Endothelial cell of umbilical vein (primary cell): ENCODE measurements around the gene NT5DC4. TPM values are rescaled to one million over a fixed set of nuclear protein-coding genes. Genes with fewer than 3 reads are reported as not detected.

ENCODE experiments used
- BruUV-seq: library from RNA; stranded (reverse); fragments of 400-500 nt; replicated peaks from 2 replicates; lab custom pipeline; 2021; lab: Mats Ljungman, UMichigan
- CTCF ChIA-PET: fragments of 300-600, 350-600 bp; sonication (Branson Sonifier 250); formaldehyde crosslinking; loops from one replicate; lab custom pipeline; 2021; ENCODE audit warnings: antibody characterized with exemption, inconsistent platforms; lab: Charles Lee
- POLR2A ChIA-PET: fragments of 300-600, 350-600 bp; sonication (Branson Sonifier 250); formaldehyde crosslinking; loops from one replicate; lab custom pipeline; 2021; ENCODE audit warnings: antibody characterized with exemption, inconsistent platforms; lab: Charles Lee
- DNase-seq: peaks from one replicate; pipeline ENCODE4 v3.0.0-alpha.2; 2011; ENCODE audit warnings: low read depth, low spot score
- FAIRE-seq: peaks from 2 replicates; lab custom pipeline; 2011; peaks lifted over from hg19 to GRCh38; lab: Jason Lieb, UNC
- H2AFZ ChIP-seq: 2 replicates; pipeline ENCODE4 v1.6.0; 2012; ENCODE audit warnings: low read depth, low read length, control low read depth, inconsistent platforms
- H3K27ac ChIP-seq: 2 replicates; pipeline ENCODE4 v1.5.1; 2011; ENCODE audit warnings: low read depth, mild to moderate bottlenecking, control low read depth, low read length, moderate library complexity; ENCODE audit not compliant: insufficient read depth
- H3K27me3 ChIP-seq, 2 experiments: 2 replicates each; pipeline versions ENCODE4 v1.6.0 to v1.6.1; 2011; ENCODE audit warnings: low read length in 2 of 2, mixed read lengths in 1 of 2; ENCODE audit not compliant: control insufficient read depth in 2 of 2, insufficient read depth in 2 of 2
- H3K36me3 ChIP-seq, 2 experiments: 2 replicates in 1 of 2; 3 replicates in 1 of 2; pipeline ENCODE4 v1.5.1; 2011; ENCODE audit warnings: low read length in 2 of 2, mild to moderate bottlenecking in 1 of 2, moderate library complexity in 1 of 2; ENCODE audit not compliant: control insufficient read depth in 2 of 2, insufficient read depth in 2 of 2; ENCODE audit errors: extremely low read depth in 1 of 2
- H3K4me1 ChIP-seq: 3 replicates; pipeline ENCODE4 v1.5.1; 2011; ENCODE audit warnings: mild to moderate bottlenecking, low read length; ENCODE audit not compliant: control insufficient read depth, insufficient read depth; ENCODE audit errors: extremely low read depth
- H3K4me2 ChIP-seq: 2 replicates; pipeline ENCODE4 v1.6.1; 2011; ENCODE audit warnings: low read length, control low read depth, mixed read lengths; ENCODE audit not compliant: insufficient read depth
- H3K4me3 ChIP-seq, 3 experiments: fragments of 200-600 bp in 1 of 3; sonication (generic), shearing (Covaris generic) in 1 of 3; replicated peaks in 1 of 3; 2 replicates each; pipeline ENCODE4 v1.5.1; 2011 to 2016; ENCODE audit warnings: control low read depth in 3 of 3, low read length in 3 of 3, mild to moderate bottlenecking in 2 of 3, inconsistent platforms in 1 of 3, low read depth in 1 of 3, moderate library complexity in 1 of 3; ENCODE audit not compliant: insufficient read depth in 1 of 3
- H3K79me2 ChIP-seq: 2 replicates; pipeline ENCODE4 v1.6.0; 2012; ENCODE audit warnings: low read length, inconsistent platforms; ENCODE audit not compliant: control insufficient read depth, insufficient read depth
- H3K9ac ChIP-seq: replicated peaks from 2 replicates; pipeline ENCODE3; 2011; ENCODE audit warnings: low read length, control low read depth; ENCODE audit not compliant: insufficient read depth; ENCODE audit errors: extremely low read depth
- H3K9me1 ChIP-seq: replicated peaks from 3 replicates; pipeline ENCODE4 v1.6.0; 2011; ENCODE audit warnings: mild to moderate bottlenecking, low read length; ENCODE audit not compliant: control insufficient read depth, insufficient read depth; ENCODE audit errors: extremely low read depth
- H3K9me3 ChIP-seq: replicated peaks from 2 replicates; pipeline ENCODE4 v1.5.1; 2012; ENCODE audit warnings: low read length, inconsistent platforms; ENCODE audit not compliant: control insufficient read depth, insufficient read depth
- H4K20me1 ChIP-seq: replicated peaks from 2 replicates; pipeline ENCODE3; 2011; ENCODE audit warnings: mild to moderate bottlenecking, low read length; ENCODE audit not compliant: control insufficient read depth, insufficient read depth; ENCODE audit errors: extremely low read depth
- CTCF ChIP-seq, 2 donors: IDR thresholded peaks; 1 replicate in 1 of 2; 2 replicates in 1 of 2; pipeline ENCODE4 v1.5.1; 2011; ENCODE audit warnings: low read length in 2 of 2, mild to moderate bottlenecking in 2 of 2, moderate library complexity in 2 of 2, control low read depth in 1 of 2, inconsistent platforms in 1 of 2, low read depth in 1 of 2; ENCODE audit not compliant: insufficient read depth in 1 of 2; ENCODE audit errors: extremely low read depth in 1 of 2
- EZH2 ChIP-seq: IDR thresholded peaks from 2 replicates; pipeline ENCODE4 v1.6.1; 2012; ENCODE audit warnings: borderline replicate concordance, low read depth, mild to moderate bottlenecking, moderate library complexity, low read length, inconsistent platforms; ENCODE audit not compliant: severe bottlenecking
- FOS ChIP-seq: IDR thresholded peaks from 2 replicates; pipeline ENCODE4 v1.6.1; 2011; ENCODE audit warnings: mild to moderate bottlenecking, low read length, moderate library complexity, borderline replicate concordance; ENCODE audit not compliant: insufficient read depth
- GATA2 ChIP-seq: IDR thresholded peaks from 2 replicates; pipeline ENCODE4 v1.7.0; 2011; ENCODE audit warnings: low read depth, mild to moderate bottlenecking, moderate library complexity, mixed read lengths, low read length; ENCODE audit not compliant: insufficient read length, insufficient read depth
- JUN ChIP-seq: IDR thresholded peaks from 2 replicates; pipeline ENCODE4 v1.6.1; 2011; ENCODE audit warnings: borderline replicate concordance, low read depth; ENCODE audit not compliant: insufficient read length, insufficient read depth
- MYC ChIP-seq: IDR thresholded peaks from one replicate; pipeline ENCODE4 v1.6.1; 2011; ENCODE audit warnings: mild to moderate bottlenecking, low read depth, low read length
- POLR2A ChIP-seq: IDR thresholded peaks from 2 replicates; pipeline ENCODE4 v1.6.1; 2012; ENCODE audit warnings: low read depth, mild to moderate bottlenecking, control low read depth, low read length
- POLR2AphosphoS5 ChIP-seq: IDR thresholded peaks from 2 replicates; pipeline ENCODE4 v1.6.1; 2012; ENCODE audit warnings: low read depth, mild to moderate bottlenecking, control low read depth, low read length, moderate library complexity; ENCODE audit not compliant: insufficient read depth
- dilution Hi-C: fragments of 300-500 bp; cut with MboI; formaldehyde crosslinking; loops from one replicate; pipeline ENCODE4 v1.15.0; 2019; ENCODE audit warnings: low sequenced_read_pairs; ENCODE audit not compliant: extremely low pct_ligation_motif_present
- intact Hi-C: fragments of 100-400 bp; cut with micrococcal nuclease; formaldehyde crosslinking; loops from one replicate; pipeline ENCODE4 v1.10.0; 2022
- polyA plus RNA-seq, 4 experiments: library from polyadenylated mRNA; depleted of rRNA in 3 of 4; stranded (reverse) in 3 of 4; unstranded in 1 of 4; fragments of >200 nt; gene quantifications; 2 replicates each; pipeline versions ENCODE4 v1.2.1 to v1.2.3, GENCODE V29; 2011 to 2012; ENCODE audit warnings: missing spikeins in 1 of 4
- total RNA-seq: library from RNA; stranded (reverse); gene quantifications from 2 replicates; pipeline ENCODE4 v1.2.3, GENCODE V29; 2021
- TF ChIP-seq, protein P1 (sequence below): IDR thresholded peaks from 2 replicates; pipeline ENCODE4 v1.6.1; 2011; ENCODE audit not compliant: insufficient read depth, insufficient read length

The NT5DC4 gene
- total and polyA plus RNA-seq, 2 donors (not counting 3 experiments of a cell fraction or from before 2014, with no cell fraction given), result not detected

DNA sequence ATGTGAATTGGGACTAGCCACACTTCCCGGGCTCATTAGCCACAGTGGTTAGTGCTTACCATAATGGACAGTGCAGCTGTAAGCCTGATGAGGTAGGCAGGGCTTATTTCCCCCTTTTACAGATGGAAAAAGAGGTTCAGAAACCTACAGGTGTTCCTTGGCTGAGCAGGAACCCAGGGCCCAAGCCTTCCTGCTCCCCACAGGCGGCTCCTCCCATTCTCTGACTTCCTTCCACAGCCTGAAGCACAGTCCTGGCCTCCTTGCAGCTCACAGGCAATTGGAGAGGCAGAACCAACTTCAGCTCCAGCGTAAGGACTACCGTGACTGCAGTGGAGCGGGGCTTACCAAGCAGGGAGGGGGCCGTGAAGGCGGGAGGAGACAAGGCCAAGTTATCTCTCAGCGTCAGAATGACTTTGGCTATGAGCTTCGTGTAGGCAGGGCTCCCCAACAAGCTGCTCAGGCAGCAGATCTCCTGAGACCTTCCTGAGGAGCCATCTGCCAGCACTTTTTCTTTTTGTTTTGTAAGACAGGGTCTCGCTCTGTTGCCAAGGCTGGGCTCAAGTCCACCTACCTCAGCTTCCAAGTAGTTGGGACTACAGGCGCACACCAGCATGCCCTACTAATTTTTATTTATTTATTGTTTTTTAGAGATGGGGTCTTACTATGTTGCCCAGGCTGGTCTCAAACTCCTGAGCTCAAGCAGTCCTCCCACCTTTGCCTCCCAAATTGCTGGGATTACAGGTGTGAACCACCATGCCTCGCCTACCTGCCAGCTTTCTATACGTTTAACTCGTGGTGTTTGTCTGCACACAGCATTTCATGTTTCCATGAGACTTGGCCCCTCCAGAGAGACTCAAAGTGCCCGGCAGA lies 34.2 kb upstream of the NT5DC4 start:
- Histone ChIP-seq H3K4me3 (no peak overlapping the region), H2AFZ (peak overlapping the region; percentile 27), H3K79me2 (no peaks in the 10 kb centered on the region), H4K20me1 (no peaks in the 10 kb centered on the region), H3K4me1 (peaks cover 34% of the 10 kb centered on the region), H3K27ac (no peak overlapping the region), H3K27me3 (no peaks in the 10 kb centered on the region), H3K4me2 (no peak overlapping the region), H3K9me1 (no peaks in the 10 kb centered on the region), H3K9ac (no peak overlapping the region), H3K9me3 (no peaks in the 10 kb centered on the region), H3K36me3 (no peaks in the 10 kb centered on the region)
- no peak for DNase-seq
- CTCF ChIA-PET, result interaction anchor here (0.7 to 4.1 kb wide), 6 partner anchors 8 to 188 kb away, joined by 3 to 27 read pairs (median 6); no protein-coding TSS in a partner anchor
- POLR2A ChIA-PET, result no interaction called here
- intact Hi-C loops (no loop called here), dilution Hi-C loops (no loop called here)
- FAIRE-seq, result no peak
- TF ChIP-seq GATA2 (no peak), POLR2A (no peak), JUN (no peak), MYC (no peak), EZH2 (no peak), POLR2AphosphoS5 (no peak), CTCF (IDR thresholded peaks at IDR 0.05; ENCODE audit: extremely low read depth in 1 of 2, insufficient read depth in 1 of 2, low read depth in 1 of 2, low read length in 2 of 2) (no peak), FOS (no peak)
- TF ChIP-seq, protein P1, sequence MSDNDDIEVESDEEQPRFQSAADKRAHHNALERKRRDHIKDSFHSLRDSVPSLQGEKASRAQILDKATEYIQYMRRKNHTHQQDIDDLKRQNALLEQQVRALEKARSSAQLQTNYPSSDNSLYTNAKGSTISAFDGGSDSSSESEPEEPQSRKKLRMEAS, result no peak
- no TSS peak for BruUV-seq
